KG1 (cell line): ENCODE results near the gene GLYR1.
"Not testable (repeated sequence)": the region's sequence is repeated elsewhere in the genome, so short reads cannot be mapped to it uniquely, and the experiment has no call there.

ENCODE experiments used
- DNase-seq: peaks from one replicate; lab custom pipeline; 2025; lab: John Stamatoyannopoulos, UW

Gene GLYR1

GRCh38 chr16:4846901-4847773, at the start of gene GLYR1, which contains the start of gene UBN1:
Gene GLYR1 (minus strand): TSS chr16:4847288. CDS start chr16:4847265, 23 bp downstream.
Gene UBN1 (plus strand): TSS chr16:4847481. CDS start chr16:4852918, 5,437 bp downstream.
- peak; percentile 98 for DNase-seq

GRCh38 chr16:4896761-4897160, 49.7 kb upstream of the GLYR1 start:
- DNase-seq, result not testable (repeated sequence)

DNA sequence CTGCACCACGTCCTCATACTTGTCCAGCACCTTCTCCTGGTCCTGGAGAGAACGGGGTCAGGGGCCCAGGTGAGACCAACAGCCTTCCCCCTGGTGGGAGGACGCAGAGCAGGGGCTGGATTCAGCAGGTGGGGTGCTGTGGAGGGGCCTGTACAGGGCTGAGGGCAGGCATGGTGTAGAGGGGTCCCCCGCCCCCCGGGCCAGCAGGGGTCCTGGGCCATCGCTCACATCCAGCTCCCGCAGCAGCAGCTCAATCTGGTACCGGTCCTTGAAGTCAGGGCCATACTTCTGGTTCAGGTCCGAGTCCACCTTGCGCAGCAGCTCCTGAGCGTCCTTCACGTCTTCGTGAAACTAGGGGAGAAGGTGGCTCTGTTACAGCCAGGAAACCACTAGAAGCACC, 48.3 kb upstream of the GLYR1 start:
- no peak for DNase-seq

GRCh38 chr16:4894276-4895150, 47.4 kb upstream of the GLYR1 start:
- no peak for DNase-seq

DNA sequence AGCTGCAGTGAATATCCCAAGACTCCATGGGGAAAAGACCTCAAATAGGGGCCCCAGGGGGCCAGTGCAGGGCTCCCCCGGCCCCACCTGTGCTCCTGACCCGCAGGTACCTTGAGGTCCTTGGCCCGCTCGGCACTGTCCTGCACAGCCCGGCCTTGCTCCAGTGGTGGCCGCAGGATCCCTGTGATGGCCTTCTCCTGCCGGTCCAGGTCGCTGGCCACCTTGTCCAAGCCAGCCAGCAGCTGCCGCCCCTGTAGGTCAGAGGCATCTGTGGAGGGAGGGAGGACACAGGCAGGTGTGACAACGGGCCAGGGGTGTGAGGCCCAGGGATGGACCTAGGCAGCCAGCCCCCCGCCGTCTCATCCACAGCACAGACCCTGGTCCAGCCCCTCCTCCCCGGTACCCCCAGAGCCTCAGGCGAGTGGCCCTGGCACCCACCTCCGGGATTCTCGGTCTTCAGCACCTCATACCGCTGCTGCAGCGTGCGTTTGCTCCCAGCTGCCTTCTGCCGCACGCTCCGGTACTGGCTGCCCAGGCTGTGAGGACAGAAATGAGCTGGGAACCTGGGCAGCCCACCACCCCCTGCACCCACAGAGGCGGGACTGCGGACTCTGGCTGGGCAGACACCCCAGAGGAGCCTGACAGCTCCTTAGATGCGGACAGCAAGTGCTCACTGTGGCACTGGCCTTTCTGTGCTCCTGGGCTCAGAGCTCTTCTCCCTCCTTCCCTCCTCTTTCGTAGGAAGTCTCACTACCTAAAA, 46.2 kb upstream of the GLYR1 start:
- DNase-seq, result no peak

GRCh38 chr16:4892361-4893102, 45.4 kb upstream of the GLYR1 start:
- DNase-seq, result no peak

DNA sequence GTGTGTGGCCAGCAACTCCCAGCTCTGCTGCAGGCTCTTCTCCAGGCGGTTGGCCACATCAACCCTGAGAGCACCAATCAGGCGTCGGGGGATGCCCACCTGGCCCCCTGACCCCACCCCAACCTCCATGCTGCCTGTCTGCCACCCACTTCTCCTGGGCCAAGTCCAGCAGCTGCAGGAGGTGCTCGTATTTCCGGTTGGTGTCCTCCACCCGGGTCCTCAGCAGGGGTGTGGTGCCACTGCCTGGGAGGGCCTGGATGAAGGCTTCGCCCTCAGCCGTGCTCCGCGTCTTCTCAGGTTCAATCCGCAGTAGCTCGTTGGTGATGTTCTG, 44.8 kb upstream of the GLYR1 start:
- no peak for DNase-seq

DNA sequence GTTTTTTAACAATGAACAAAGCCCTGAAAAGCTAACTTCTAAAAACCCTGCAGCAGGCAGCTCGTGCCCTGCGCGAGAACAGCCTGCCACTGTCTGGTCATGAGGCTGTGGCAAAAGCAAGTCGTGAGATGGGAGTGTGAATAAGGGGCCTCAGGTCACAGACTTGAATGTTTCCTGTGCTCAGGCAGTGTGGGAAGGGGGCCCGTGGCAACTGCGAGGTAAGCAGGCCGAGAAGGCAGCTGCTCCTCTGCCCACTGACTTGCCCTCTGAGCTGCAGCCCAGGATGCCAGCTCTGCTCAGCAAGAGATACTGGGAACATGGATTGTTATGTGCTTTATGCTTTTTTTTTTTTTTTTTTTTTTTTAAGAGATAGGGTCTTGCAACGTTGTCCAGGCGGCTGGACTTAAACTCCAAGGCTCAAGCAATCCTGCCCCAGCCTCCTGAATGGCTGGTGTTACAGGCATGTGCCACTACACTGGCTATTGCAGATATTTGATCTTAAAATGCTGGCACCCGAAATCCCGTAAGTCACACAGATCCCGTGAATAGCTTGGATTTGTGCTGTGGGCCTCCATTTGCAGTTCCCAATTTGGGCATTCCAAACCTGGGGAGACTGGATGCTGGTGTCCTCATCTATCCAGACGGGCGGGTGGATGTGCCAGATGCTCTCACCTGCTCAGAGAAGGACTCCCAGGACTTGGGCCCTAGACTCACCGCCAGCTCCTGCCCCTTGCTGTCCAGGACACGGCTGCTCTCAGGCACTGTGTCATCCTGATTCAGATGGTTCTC, 44.2 kb upstream of the GLYR1 start:
- DNase-seq, result no peak

GRCh38 chr16:4890686-4891085, 43.6 kb upstream of the GLYR1 start:
- no peak for DNase-seq

DNA sequence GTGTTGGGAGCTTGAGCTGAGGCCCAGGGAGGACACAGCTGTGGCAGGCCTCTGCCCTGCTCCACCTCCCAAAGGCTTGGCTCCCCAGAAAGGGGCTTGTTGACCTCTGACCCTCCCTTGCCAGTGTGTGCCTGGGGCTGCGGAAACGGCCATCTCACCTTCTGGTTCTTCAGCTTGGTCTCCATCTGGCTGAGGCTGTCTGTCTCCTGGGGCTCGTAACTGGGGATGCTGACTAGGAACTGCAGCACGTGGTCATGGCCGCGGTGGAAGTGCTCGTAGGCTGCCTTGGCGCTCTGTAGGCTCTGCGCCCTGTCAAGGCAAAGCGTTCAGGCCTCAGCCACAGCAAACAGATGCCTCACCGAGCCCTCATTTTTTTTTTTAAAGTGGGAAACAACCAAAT, 42.9 kb upstream of the GLYR1 start:
- DNase-seq, result no peak

DNA sequence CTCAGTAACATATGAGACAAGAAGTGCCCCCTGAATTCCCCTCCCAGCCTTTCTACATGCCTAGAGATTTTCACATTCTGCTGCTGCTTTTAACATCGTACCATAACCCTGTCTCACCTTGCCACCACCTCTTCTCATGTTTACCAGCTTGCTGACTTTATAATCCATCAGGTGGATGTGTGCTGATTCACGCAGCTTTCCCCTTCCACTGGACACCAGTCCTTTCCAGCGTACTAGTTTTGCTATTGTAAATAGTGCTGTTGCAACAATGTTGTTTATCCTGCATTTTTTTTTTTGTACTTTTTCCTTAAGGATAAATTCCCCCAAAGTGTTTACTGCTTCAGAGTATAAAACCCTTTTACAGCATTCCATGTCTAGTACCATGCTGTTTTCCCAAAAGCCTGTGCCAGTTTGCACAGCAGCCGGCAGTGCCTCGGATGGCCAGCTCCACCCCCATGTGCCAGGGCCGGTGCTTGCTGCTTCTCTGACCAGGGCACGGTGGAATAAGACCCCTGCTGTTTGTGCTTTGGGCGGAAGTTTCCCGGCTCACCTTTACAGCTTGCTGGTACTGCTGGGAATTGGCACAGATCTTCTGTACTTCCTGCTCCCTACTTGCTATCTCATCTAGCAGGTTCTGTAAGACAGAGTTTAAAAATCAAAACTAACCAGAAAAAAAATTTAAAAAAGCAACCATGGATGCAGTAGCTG, 41.5 kb upstream of the GLYR1 start:
- DNase-seq, result no peak

DNA sequence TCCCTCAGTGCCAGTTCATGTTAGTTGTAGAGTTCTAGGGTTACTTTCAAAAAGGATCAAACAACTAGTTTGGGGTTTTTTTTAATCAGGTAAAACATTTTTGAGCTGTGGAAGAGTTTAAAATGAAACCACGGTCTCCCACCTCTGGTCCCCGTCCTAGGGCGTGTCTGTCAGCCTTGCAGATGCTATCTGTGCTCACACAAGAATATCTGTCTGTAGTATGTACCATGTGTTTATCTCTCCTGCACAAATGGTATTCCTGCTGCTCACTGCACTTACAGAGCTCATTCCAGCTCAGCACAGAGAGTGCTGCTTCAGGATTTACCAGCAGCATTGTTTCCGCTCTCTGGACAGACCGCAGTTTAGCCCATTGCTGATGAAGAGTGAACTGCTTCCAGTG, 39.1 kb upstream of the GLYR1 start:
- no peak for DNase-seq

DNA sequence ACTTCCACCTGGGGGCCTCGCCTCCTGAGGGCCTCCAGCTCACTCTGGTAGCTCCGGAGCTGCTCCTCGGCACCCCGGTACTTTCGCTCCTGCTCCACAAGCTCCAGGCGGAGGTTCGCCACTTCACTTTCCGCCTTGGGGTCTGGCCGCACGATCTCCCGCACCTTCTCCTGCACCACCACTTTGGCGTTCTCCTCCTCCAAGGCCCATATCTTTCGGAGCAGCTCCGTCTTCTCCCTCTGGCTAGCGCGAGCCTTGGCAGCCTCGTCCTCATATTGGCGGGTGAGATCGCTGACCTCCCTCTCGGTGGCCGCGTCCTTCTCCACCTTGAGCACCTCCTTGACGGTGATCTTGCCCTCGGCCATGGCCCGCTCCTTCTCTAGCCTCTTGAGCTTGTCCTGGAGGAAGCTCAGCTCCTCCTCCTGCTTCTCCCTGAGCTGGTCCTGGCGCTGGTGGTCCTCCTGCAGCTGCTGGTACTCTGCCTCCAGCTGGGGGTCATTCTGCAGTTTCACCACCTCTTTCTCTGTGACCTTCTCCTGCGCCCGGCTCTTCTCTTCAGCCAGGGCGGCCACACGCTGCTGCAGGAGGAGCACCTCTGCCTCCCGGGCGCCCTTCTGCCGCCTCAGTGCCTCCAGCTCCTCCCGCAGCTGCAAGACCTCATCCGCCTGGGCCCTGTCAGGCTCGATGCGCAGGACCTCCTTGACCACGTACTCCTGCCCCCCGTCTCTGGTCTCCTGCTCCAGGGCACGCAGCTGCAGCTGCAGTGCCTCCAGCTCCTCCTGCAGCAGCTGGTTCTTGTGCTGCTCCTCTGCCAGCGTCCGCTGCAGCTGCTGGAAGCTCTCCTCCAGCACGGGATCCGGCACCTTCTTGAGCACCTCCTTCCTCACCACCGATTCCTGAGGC, 38.1 kb upstream of the GLYR1 start:
- no peak for DNase-seq

GRCh38 chr16:4884209-4884608, 37.1 kb upstream of the GLYR1 start:
- DNase-seq, result no peak

DNA sequence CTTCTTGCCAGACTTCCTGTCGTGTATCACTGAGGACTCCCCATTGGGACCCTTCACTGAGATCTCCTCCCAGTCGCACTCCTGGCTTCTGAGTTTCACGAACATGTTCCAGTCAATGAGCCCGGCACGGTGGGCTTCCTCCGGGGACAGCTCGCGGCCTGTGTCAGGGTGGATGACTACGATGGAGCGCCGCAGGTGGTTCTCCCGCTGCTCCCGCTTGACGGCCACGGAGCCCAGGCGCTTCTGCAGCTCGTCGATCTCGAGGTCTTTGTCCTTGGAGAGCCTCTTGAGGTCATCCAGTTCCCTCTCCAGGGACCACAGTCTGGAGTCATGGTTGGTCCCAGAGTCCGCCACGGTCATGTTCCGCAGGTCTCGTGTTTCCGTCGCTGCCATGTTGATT, 36.4 kb upstream of the GLYR1 start:
- no peak for DNase-seq

GRCh38 chr16:4882633-4883285, 35.7 kb upstream of the GLYR1 start:
- DNase-seq, result no peak

GRCh38 chr16:4882000-4882632, 35.0 kb upstream of the GLYR1 start:
- no peak for DNase-seq

DNA sequence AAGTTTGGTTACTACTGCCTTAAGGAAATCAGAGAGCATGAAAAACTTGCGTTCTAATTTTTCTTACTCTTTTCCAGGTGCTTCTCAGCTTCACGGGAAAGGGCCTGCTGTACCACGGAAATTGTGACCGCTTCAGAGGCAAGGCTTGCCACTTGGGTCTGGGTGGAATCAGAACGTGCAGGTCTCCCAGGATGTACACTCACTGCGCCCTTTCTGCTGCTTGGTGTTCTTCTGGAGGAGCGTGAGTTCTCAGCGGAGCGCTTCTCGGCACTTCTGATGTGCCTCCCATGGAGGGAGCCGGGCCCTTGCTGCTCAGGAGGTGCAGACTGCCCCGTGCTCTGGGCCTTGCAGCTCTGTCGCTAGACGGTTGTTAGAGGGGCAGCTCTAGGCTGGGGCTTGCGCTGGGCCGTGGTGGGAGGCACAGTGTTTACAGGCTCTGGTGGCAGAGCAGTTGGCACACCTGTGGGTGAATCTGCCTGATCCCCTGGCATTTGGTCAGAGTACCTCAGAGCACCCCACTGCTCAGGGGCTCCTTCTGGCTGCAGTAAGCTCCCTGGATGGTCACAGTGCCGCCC, 33.0 kb upstream of the GLYR1 start:
- no peak for DNase-seq
